GM18907 (cell line): ENCODE data around the gene CABLES1.

ENCODE experiments used
- ATAC-seq: cut with Tn5 transposase; IDR thresholded peaks from one replicate; pipeline ENCODE4 v1.9.1; 2021; ENCODE audit warnings: mild to moderate bottlenecking, moderate library complexity; ENCODE audit not compliant: unreplicated experiment

The CABLES1 gene

GRCh38 chr18:23211146-23211545 lies 75.9 kb downstream of the CABLES1 start:
- no peak for ATAC-seq

DNA sequence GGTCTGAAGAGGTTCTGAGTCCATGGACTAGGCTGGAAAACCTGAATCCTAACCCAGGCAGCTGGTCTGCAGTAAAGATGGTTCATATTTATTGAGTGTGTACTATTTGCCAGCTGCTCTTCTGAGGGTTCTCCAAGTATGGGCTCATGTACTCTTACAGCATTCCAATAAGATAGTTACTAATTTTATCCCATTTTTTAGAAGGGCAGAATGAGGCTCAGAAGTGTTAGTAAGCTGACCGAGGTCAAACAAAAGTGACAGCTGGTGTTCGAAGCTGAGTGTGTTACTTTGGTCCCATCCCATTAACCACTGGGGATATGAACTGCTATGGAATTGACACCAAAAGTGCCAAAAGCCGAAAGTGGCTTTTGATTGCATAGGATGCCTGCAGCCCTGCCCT lies 76.9 kb downstream of the CABLES1 start:
- no peak for ATAC-seq

DNA sequence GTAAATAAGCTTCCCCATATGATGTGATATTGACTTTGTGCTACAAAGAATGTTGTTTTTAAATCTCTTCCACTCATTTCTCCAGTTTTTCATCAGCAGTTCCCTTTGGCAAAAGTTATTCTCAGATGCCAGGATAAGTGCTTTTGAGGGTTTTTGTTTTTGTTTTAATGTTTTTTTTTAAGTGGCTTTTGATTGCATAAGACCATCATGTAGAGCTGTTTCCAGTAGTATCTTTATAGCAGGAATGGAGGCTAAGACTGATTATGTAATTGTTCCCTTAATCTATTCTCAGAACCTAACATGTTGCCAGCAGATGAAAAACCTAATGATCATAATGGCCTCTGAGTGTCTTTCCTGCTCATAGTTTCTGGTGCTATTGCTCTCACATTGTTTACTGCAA lies 77.9 kb downstream of the CABLES1 start:
- ATAC-seq: no peak

DNA sequence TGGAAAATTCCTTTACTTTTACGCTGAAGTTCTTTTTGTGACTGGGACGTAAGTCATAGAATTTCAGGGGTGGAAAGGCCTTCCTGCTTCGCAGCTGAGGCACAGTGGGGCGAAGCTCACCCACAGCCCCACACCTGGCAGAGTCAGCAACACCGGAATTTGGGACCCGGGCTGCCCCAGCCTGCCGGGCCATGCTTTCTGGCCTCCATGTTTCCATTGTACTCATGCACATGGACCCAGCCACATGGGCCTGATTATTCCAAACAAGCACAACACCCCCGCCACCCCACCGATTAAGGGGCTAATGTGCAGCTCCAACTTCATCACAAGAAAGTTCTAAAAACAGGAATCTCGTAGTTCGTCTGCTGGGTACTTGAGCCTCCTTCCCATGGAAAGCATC lies 82.5 kb downstream of the CABLES1 start:
- no peak for ATAC-seq

DNA sequence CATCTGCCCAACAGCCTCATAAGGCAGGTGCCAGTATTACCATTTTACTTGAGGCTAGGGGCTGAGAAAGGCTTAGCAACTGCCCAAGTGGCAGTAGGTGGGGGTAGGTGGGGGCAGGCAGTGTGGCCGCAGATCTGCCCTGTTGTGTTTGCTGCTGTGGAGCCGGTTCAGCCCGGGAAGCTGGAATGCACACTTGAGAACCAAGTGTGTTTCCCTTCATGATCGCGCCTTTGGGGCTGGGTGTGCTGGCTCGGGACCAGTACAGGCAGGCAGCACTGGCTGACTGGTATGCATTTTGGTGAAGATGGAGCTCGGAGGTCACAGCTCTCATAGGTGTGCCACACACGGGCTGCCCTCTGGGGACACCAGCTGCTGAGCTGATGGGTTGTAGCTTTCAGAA lies 85.1 kb downstream of the CABLES1 start:
- ATAC-seq: no peak

DNA sequence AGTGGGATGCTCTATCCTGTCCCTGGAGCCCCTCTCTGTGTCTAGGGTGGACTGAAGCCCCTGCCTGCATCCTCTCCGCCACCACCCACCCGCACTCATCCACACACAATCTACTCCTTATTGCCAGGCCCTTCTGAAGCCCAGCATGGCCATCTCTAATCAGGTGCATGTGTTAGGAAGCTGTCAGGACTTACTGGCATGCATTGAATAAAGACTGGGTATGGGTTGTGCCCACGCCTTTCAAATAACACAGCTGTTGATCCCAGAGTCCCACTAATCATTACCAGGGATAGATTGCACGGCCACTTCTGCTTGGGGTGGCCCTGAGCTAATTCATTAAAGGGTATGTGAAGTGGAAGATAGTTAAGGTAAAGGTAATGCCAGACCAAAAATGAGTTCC lies 88.4 kb downstream of the CABLES1 start:
- no peak for ATAC-seq

- ATAC-seq: no peak
These were observed 90.2 kb downstream of the CABLES1 start for GRCh38 chr18:23225503-23225902.

DNA sequence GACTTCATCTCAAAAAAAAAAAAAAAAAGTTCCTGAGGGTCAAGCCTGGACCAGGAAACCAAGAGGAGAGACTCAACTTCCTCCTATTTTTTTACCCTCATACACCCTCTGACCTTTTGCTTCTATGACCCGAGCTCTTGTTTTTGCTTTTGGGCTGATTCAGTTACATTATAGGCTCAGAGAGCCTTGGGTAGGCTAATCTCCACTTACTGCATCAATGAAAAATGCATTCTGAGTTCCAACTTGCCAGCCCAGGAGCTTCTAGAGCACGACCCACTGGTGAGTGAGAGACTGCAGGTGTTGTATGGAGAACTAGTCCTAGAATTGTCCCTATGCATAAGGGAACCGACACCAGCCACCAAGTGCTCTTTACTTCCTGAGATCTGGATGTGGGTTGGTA lies 91.1 kb downstream of the CABLES1 start:
- no peak for ATAC-seq

- no peak for ATAC-seq
These were observed 91.8 kb downstream of the CABLES1 start for GRCh38 chr18:23226930-23227725.

GRCh38 chr18:23227726-23228070 lies 92.4 kb downstream of the CABLES1 start:
- ATAC-seq: no peak

DNA sequence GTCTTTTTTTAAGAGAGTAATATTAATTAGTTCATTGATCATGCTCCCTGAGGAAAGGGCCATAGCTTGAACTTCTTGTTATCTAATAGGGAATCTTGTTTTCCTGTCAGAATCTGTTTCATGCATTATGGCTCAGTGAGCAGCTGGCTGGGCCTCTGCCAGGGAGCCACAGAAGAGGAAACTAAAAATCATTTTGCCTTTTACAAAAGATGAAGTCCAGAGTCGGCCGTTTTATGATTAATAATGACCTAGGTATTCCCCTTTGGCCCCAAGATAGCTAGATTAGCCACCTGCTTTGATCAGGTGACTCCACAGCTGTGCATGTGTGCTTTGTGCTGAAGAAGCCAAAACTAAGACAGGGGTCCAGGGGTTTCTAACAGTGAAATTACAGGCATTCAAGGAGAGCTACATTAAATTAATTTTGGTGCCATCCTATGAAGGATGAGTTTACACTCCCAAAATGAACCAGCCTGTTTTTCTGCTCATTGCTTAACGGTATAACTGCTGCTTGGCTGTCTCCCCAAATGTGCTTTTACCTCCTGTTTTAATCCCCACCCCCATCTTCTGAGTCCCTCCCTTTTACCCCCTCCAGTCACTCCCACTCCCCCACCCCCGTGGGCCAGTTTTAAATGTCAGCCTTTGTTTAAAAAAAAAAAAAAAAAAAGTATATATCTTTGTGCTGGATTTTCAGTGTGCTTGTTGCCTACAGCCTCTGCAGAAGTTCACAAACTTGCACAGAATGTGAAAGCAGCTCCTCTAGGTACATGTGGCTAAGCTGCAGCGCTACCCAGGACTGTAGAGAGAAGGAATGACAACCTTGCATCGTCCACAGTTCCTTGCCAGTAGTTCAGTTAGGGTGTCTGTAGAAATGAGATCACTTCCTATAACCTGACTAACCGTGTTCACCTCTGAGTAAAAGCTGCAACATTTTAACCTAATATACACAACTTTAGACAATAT lies 93.1 kb downstream of the CABLES1 start:
- ATAC-seq: peak; percentile 44

- no peak for ATAC-seq
These were observed 94.2 kb downstream of the CABLES1 start for GRCh38 chr18:23229472-23229871.

- no peak for ATAC-seq
These were observed 95.4 kb downstream of the CABLES1 start for GRCh38 chr18:23230686-23231085.

DNA sequence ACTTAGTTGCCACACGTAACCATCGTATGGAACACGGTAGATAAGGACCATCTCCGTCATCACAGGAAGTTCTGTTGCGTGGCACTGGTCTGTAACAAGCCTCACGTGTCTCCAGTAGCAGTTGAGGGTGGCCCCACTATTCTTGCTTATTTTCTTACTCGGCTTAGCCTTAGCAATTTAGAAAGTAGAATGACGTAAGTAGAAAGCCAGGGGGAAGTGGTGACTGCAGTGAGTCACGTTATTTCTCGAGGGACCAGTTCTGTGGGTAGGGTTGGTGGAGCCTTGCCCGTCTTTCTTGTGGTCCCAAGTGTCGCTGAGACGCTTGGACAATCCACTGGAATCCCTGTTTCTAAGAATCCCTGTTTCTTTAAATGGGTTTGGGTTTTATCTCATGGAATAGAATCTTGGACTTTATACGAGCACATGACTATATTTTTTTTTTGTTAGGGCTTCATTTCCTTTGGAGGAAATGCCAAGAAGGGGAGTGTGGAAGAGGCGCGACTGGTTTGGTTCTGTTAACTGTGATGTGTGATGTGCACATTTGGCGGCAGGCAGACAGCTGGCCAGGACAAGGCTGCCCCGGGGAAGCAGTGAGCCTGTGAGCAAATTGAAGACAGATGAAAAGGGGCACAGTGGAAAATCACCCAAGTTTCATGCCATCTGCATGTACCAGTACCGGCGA lies 96.2 kb downstream of the CABLES1 start:
- ATAC-seq: peak; percentile 81

DNA sequence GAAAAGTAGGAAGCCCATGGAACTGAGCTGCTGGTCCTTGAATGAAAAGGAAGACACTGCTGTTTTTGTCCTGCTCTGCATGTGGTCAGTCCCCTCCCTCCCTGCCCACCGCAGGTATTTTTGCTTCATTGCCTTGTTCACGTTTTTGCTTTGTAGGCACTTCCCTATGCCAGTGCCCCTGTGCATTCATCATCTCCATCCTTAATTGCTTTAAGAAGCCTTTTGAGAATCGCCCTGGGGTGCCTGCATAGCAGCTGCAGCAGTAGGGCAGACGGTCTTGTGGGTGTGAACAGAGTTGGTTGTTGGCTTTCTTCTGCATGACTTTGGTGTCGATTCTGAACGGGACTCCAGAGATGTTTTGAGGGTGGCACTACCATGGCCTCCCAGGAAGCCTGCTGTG lies 97.0 kb downstream of the CABLES1 start:
- ATAC-seq: no peak

DNA sequence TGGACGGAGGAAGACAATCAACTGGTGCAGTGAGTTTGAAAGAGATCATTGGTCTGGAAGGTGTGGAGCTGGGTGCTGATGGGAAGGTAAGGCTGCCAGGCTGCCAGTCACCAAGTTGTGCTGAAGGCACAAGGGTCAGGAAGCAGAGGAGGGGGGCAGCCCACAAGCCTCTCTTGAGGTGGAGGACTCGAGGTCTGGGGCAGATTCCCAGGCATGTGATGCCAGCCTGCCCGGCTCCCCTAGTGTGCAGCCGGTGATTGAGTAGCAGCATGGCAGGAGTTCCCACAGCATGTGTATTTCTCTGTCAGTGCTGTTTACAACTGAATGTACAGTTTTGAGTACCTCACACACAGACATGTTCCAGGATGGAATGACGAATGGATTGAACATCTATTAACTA lies 99.3 kb downstream of the CABLES1 start:
- no peak for ATAC-seq

DNA sequence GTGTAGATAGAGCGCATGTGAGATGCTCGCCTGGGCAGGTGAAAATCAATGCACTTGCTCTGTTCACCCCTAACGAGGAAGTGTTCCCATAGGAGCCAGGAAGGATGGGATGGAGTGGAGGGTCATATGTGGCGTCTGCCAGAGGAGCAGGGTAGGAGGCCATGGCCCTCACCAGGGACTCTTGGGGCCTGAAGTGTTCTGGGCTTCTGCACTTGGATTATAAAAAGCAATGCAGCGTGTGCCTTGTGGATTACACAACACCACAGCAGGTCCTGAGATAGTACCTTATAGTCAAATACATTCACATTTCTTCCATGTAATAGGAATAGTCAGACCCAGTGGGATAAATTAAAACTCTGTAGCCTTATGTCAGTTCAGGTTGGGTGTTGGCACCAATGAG lies 100.1 kb downstream of the CABLES1 start:
- no peak for ATAC-seq

- ATAC-seq: no peak
These were observed 100.6 kb downstream of the CABLES1 start for GRCh38 chr18:23235860-23236259.

- ATAC-seq: no peak
These were observed 101.7 kb downstream of the CABLES1 start for GRCh38 chr18:23236876-23237468.

GRCh38 chr18:23237524-23238151 lies 102.4 kb downstream of the CABLES1 start:
- ATAC-seq: peak; percentile 62

DNA sequence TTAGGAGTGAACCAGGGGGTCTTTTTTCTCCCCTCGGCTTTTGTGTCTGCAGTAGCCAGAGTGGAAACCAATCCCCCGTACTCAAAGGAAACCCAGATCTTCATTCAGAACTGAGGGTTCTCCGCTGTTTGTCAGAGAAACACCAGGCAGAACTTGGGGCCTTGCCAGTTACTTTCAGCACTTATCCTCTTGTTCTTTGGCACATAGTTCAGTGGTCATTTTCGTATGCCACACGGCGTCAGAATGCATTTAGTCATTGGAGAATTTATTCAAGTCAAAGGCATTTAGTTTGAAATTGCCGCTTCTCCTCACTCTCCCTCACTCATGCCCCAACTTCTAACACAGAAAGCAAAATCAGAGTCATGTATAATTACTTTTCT lies 102.9 kb downstream of the CABLES1 start:
- no peak for ATAC-seq
